K562 (cell line): Measurements from ENCODE around the gene NECAB2. TPM values are rescaled to one million over a fixed set of nuclear protein-coding genes. Genes with fewer than 3 reads are reported as not detected.

Experiments
- ATAC-seq: fragments of 200-7000 bp; cut with Tn5 transposase; 3 replicates; pipeline ENCODE4 v1.9.1; 2020; ENCODE audit warnings: moderate library complexity
- BruUV-seq: library from RNA; stranded (reverse); fragments of 400-500 nt; replicated peaks from 2 replicates; lab custom pipeline; 2021; lab: Mats Ljungman, UMichigan
- CTCF ChIA-PET: fragments of 300-600 bp; formaldehyde crosslinking; extraction: SDS; loops from one replicate; lab custom pipeline; 2021; ENCODE audit warnings: low intra/inter-chr PET ratio; lab: Yijun Ruan, JAX
- POLR2A ChIA-PET: fragments of 300-600, 350-650 bp; sonication (Branson Sonifier 250); formaldehyde crosslinking; extraction: SDS; loops from one replicate; lab custom pipeline; 2021; ENCODE audit warnings: antibody characterized with exemption, inconsistent platforms; lab: Yijun Ruan, JAX
- DNase-seq, 4 experiments: peaks; one replicate each; pipeline versions ENCODE4 v3.0.0 to v3.0.0-alpha.2; 2011 to 2018; ENCODE audit warnings: low spot score in 3 of 4, mixed read lengths in 3 of 4; ENCODE audit errors: extremely low read depth in 1 of 4
- FAIRE-seq: peaks from 2 replicates; lab custom pipeline; 2011; peaks lifted over from hg19 to GRCh38; lab: Jason Lieb, UNC
- H2AFZ ChIP-seq: 2 replicates; pipeline ENCODE4 v1.6.0; 2011; ENCODE audit warnings: low read depth, low read length, control low read depth, inconsistent platforms
- H3K27ac ChIP-seq: fragments of 200-600 bp; 3 replicates; pipeline ENCODE4 v1.8.0; 2011; ENCODE audit warnings: low read depth, mild to moderate bottlenecking, control low read depth, inconsistent platforms, low read length, moderate library complexity, mixed read lengths; ENCODE audit errors: extremely low read depth
- H3K27me3 ChIP-seq, 2 experiments: fragments of 300-600 bp in 1 of 2; 2 replicates in 1 of 2; 3 replicates in 1 of 2; pipeline versions ENCODE4 v1.6.0 to v1.8.0; 2011; ENCODE audit warnings: inconsistent platforms in 2 of 2, low read length in 2 of 2, mild to moderate bottlenecking in 1 of 2, mixed read lengths in 1 of 2, moderate library complexity in 1 of 2; ENCODE audit not compliant: control insufficient read depth in 2 of 2, insufficient read depth in 2 of 2
- H3K36me3 ChIP-seq: fragments of 300-600 bp; 3 replicates; pipeline ENCODE4 v1.8.0; 2011; ENCODE audit warnings: mild to moderate bottlenecking, low read length, inconsistent platforms; ENCODE audit not compliant: control insufficient read depth, insufficient read depth
- H3K4me1 ChIP-seq, 2 experiments: fragments of 200-600 bp in 1 of 2; replicated peaks in 1 of 2; 2 replicates in 1 of 2; 3 replicates in 1 of 2; pipeline versions ENCODE4 v1.5.1 to v1.8.0; 2011; ENCODE audit warnings: inconsistent platforms in 2 of 2, low read length in 2 of 2, mild to moderate bottlenecking in 1 of 2, mixed read lengths in 1 of 2, moderate library complexity in 1 of 2; ENCODE audit not compliant: control insufficient read depth in 2 of 2, insufficient read depth in 2 of 2
- H3K4me2 ChIP-seq: 2 replicates; pipeline ENCODE4 v1.6.1; 2011; ENCODE audit warnings: low read length, control low read depth, inconsistent platforms, mixed read lengths; ENCODE audit not compliant: insufficient read depth
- H3K4me3 ChIP-seq: fragments of 200-600 bp; sonication (generic), shearing (Covaris generic); 2 replicates; pipeline ENCODE4 v1.5.1; 2016; ENCODE audit warnings: control low read depth, inconsistent platforms
- H3K79me2 ChIP-seq: fragments of 200-600 bp; 3 replicates; pipeline ENCODE4 v1.8.0; 2011; ENCODE audit warnings: low read length, inconsistent platforms; ENCODE audit not compliant: control insufficient read depth, insufficient read depth
- H3K9ac ChIP-seq, 2 experiments: 2 replicates each; pipeline versions ENCODE4 v1.6.0 to v1.6.1; 2011; ENCODE audit warnings: low read depth in 2 of 2, low read length in 2 of 2, control low read depth in 1 of 2, inconsistent platforms in 1 of 2, mild to moderate bottlenecking in 1 of 2, mixed read lengths in 1 of 2; ENCODE audit not compliant: insufficient read depth in 1 of 2
- H3K9me1 ChIP-seq: one replicate; pipeline ENCODE4 v1.6.0; 2011; ENCODE audit warnings: inconsistent platforms, mild to moderate bottlenecking, low read length, moderate library complexity; ENCODE audit not compliant: control insufficient read depth, insufficient read depth
- H3K9me3 ChIP-seq: replicated peaks from 2 replicates; pipeline ENCODE4 v1.5.1; 2011; ENCODE audit warnings: low read depth, low read length, inconsistent platforms; ENCODE audit not compliant: control insufficient read depth, insufficient read depth
- H4K20me1 ChIP-seq: replicated peaks from 2 replicates; pipeline ENCODE4 v1.6.1; 2011; ENCODE audit warnings: low read length, inconsistent platforms, mixed read lengths; ENCODE audit not compliant: control insufficient read depth, insufficient read depth
- CC2D1A ChIP-seq: fragments of 450-650 bp; IDR thresholded peaks from 2 replicates; pipeline ENCODE4 v1.6.1; 2017; ENCODE audit warnings: mild to moderate bottlenecking
- DNMT1 ChIP-seq: fragments of 450-650 bp; IDR thresholded peaks from 2 replicates; pipeline ENCODE4 v1.6.1; 2016; ENCODE audit warnings: antibody characterized with exemption, mild to moderate bottlenecking
- ETS1 ChIP-seq: conservative IDR thresholded peaks from 2 replicates; pipeline ENCODE4 v1.6.1; 2011; ENCODE audit warnings: low read depth, mild to moderate bottlenecking, low read length; ENCODE audit not compliant: control insufficient read depth
- GATAD2B ChIP-seq: fragments of 450-650 bp; IDR thresholded peaks from 2 replicates; pipeline ENCODE4 v1.6.1; 2017; ENCODE audit warnings: mild to moderate bottlenecking, borderline replicate concordance
- MTA2 ChIP-seq: fragments of 450-650 bp; IDR thresholded peaks from 2 replicates; pipeline ENCODE4 v1.6.1; 2016; ENCODE audit warnings: low read depth
- MXD1 ChIP-seq: fragments of 250-450 bp; sonication (Bioruptor Pico); IDR thresholded peaks from 2 replicates; pipeline ENCODE4 v1.8.0; 2021; ENCODE audit warnings: borderline replicate concordance, mild to moderate bottlenecking, moderate library complexity; ENCODE audit not compliant: poor library complexity, severe bottlenecking
- POLR2AphosphoS2 ChIP-seq: IDR thresholded peaks from 2 replicates; pipeline ENCODE4 v1.6.1; 2012; ENCODE audit warnings: low read length, improper control_type of control experiment
- SMARCC2 ChIP-seq: fragments of 450-650 bp; IDR thresholded peaks from 2 replicates; pipeline ENCODE4 v1.6.1; 2017; ENCODE audit warnings: antibody characterized with exemption, moderate library complexity, mild to moderate bottlenecking, low read depth
- STAT5B ChIP-seq: fragments of 250-450 bp; sonication (Bioruptor Pico); IDR thresholded peaks from 2 replicates; pipeline ENCODE4 v1.8.0; 2021; ENCODE audit warnings: mild to moderate bottlenecking, inconsistent platforms
- TEAD2 ChIP-seq: fragments of 450-650 bp; IDR thresholded peaks from 2 replicates; pipeline ENCODE4 v1.6.1; 2016; ENCODE audit warnings: missing genetic modification characterization, control low read depth, missing compliant biosample characterization
- THRAP3 ChIP-seq: fragments of 450-650 bp; IDR thresholded peaks from 2 replicates; pipeline ENCODE4 v1.6.1; 2016; ENCODE audit warnings: mild to moderate bottlenecking, inconsistent platforms, borderline replicate concordance
- TSHZ1 ChIP-seq: fragments of 250-450 bp; sonication (Bioruptor Pico); IDR thresholded peaks from 2 replicates; pipeline ENCODE4 v1.4.0; 2020; ENCODE audit warnings: mild to moderate bottlenecking, moderate library complexity
- WGBS: fragments of 100-300 bp; shearing (Covaris generic); methylation state at CpG from one replicate; pipeline ENCODE4 v1.1.6; 2016; ENCODE audit warnings: low coverage, mixed read lengths; ENCODE audit not compliant: insufficient coverage; ENCODE audit errors: missing lambda C conversion rate; 5-methylcytosine and 5-hydroxymethylcytosine counted together
- in situ Hi-C: fragments of 300-500 bp; cut with MboI; formaldehyde crosslinking; loops from 4 replicates; pipeline ENCODE4 v1.15.0; 2018; ENCODE audit warnings: inconsistent platforms, mixed read lengths
- intact Hi-C: fragments of 100-400 bp; cut with micrococcal nuclease; formaldehyde crosslinking; loops from 2 replicates; pipeline ENCODE4 v1.14.2; 2022
- polyA plus RNA-seq, 8 experiments: library from polyadenylated mRNA; depleted of rRNA in 4 of 8; stranded (reverse) in 5 of 8; unstranded in 3 of 8; fragments of >200 nt; fragmentation: Nextera tagmentation in 2 of 8; fragmentation: Illumina TruSeq in 1 of 8; extraction: Ambion mirVana in 2 of 8; extraction: Trizol in 1 of 8; gene quantifications; 2 replicates each; pipeline versions ENCODE4 v1.2.1 to v1.2.3, GENCODE V29; 2011 to 2014; ENCODE audit warnings: inconsistent platforms in 1 of 8, missing spikeins in 1 of 8
- total RNA-seq, 7 experiments: library from RNA; depleted of rRNA in 6 of 7; stranded (reverse); fragments of >200 nt in 6 of 7; fragmentation: Illumina TruSeq in 2 of 7; extraction: Trizol in 2 of 7; gene quantifications; 2 replicates each; pipeline versions ENCODE4 v1.2.1 to v1.2.3, GENCODE V29; 2011 to 2021; ENCODE audit warnings: low replicate concordance in 1 of 7

The NECAB2 gene
- total and polyA plus RNA-seq, 9 of the 15 experiments (the other 6 are each of a cell fraction or from before 2014, with no cell fraction given): 0.03 to 0.28 TPM; not detected in 7

GRCh38 chr16:84038469-84038868 is 70.4 kb downstream of the NECAB2 start:
- DNase-seq (no peak), ATAC-seq (no peak), FAIRE-seq (no peak)
- Histone ChIP-seq H3K9me3 (no peaks in the 10 kb centered on the region), H2AFZ (no peak overlapping the region), H3K27me3 (peaks cover 69 to 95% of the 10 kb centered on the region in 2 experiments), H4K20me1 (peaks cover 34% of the 10 kb centered on the region; the same call in 1 of the 2 replicates), H3K9me1 (peaks cover 11% of the 10 kb centered on the region), H3K4me1 (peaks cover 8 to 17% of the 10 kb centered on the region in 2 experiments), H3K9ac (no peak overlapping the region), H3K79me2 (no peaks in the 10 kb centered on the region), H3K4me2 (no peak overlapping the region), H3K4me3 (no peak overlapping the region), H3K27ac (no peak overlapping the region), H3K36me3 (no peaks in the 10 kb centered on the region)
- in situ Hi-C loops: no loop called here
- BruUV-seq: no TSS peak
- TF ChIP-seq TEAD2 (tag) (no peak), MXD1 (CRISPR knock-in tag) (no peak), DNMT1 (no peak), THRAP3 (no peak), POLR2AphosphoS2 (no peak), MTA2 (no peak), STAT5B (CRISPR knock-in tag) (no peak), TSHZ1 (CRISPR knock-in tag) (no peak), CC2D1A (no peak), ETS1 (no peak), SMARCC2 (no peak), GATAD2B (no peak)
- intact Hi-C loops: no loop called here
- WGBS: 25% methylated on average over 12 of the region's 12 CpGs
- ChIA-PET CTCF (no interaction called here), POLR2A (interaction anchor here (0.5 to 1.3 kb wide), 2 partner anchors 15 to 402 kb away, joined by 3 to 4 read pairs; no protein-coding TSS in a partner anchor)
